HG02870 (cell line): ENCODE measurements around the gene DRG2.

Experiments
- ATAC-seq: cut with Tn5 transposase; IDR thresholded peaks from one replicate; pipeline ENCODE4 v1.9.1; 2021; ENCODE audit warnings: mild to moderate bottlenecking, moderate library complexity; ENCODE audit not compliant: unreplicated experiment

Gene DRG2

DNA sequence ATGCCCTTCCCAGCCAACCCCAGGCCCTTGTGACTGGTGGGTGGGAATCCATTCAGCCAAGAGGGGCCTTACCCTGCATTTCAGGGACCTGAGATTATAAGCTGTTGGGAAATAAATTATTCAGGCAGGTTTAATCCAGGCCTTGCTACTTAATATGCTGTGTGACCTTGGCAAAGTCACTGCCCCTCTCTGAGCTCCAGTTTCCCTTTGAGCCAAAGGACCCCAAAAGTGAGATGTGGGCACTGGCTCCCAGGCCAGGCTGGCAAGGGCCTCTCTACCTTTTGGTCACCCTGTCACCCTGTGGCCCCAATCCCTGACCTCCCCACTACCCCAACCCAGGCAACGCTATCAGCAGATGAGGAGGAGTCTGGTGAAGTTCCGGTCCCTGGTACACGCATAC lies 54.7 kb downstream of the DRG2 start:
- no peak for ATAC-seq

DNA sequence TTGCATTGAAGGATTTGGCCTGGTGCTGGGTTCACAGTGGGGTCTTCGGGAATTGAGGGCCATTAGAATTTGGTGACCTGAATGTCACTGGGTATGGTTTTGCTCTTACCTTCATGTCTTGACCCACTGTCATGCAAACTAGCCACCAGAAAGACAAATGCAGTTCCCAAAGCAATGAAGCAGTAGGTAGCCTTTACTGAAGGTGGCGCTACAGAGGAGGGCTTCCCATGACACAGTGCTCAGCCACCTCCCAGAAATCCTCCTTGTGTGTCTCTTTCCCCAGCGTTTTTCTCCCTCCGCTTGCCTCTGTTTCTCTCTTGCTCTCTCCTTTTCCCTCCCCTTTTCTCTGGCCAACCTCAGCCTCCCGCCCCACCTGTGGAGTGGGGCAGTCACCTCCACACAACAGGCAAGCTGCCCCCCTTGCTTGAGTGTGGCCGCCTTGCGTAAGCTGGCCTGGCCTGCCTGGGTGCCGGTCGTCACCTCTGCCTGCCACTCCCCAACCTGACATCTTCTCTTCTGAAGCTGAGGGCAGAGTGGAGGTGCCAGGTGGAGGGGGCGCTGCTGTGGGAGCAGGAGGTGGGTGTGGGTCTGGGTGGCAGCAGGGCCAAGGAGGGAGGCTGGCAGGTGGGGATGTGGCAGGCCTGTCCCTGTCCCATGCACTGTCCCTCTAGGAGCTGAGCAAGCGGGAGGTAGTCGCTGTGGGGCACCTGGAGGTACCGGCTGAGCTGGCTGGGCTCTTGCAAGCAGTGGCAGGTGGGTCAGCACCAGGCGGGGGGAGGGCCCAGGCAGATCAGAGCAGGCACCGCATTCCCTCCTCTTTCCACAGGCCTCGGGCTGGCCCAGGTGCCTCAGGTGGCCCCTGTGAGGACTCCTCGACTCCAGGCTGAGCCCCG lies 55.5 kb downstream of the DRG2 start:
- ATAC-seq: no peak

DNA sequence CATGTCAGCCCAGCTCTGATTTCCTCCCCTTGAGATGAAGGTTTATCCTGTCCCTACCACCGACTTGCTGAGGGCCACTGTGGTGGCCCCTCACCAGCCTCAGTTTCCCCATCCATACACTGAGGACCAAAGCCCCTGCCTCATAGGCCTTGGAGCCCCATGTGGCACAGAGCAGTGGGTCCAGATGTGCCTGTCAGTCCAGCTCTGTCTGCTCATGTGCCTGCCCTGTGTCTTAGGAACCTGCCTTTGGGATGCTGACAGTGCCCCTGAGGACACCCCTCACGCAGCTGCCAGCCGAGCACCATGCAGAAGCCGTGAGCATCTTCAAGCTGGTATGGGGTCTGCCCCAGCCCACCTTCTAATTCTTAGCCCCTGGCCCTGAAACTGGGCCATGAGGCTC lies 56.5 kb downstream of the DRG2 start:
- no peak for ATAC-seq

DNA sequence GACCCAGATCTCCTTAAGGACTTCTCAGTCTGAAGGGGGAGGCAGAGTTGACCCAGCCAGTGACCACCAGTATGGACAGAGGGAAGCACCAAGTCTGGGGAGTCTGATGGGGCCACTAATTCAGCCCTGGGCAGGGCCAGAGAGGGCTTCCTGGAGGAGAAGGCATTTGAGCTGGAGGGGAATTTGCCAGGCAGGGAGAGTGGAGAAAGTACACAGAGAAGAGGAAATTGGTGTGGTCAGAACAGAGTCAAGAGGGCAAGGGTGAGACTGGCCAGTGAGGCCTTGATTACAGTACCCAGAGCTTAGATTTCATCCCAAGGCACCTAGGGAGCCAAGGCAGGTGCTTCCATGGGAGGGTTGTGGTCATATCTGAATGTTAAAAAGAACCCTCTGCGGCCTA lies 57.1 kb downstream of the DRG2 start:
- no peak for ATAC-seq

DNA sequence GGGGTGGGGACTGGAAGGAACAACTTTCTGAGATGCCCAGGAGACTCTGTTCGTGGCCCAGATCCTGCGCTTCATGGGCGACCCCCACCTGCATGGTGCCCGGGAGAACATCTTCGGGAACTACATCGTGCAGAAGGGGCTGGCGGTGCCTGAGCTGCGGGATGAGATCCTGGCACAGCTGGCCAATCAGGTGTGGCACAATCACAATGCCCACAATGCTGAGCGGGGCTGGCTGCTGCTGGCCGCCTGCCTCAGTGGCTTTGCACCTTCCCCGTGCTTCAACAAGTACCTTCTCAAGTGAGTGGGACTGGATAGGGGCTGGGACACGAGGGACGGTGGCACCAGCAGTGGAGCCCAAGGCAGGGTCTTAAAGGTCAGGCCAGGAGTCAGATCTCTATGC lies 58.1 kb downstream of the DRG2 start:
- ATAC-seq: no peak

DNA sequence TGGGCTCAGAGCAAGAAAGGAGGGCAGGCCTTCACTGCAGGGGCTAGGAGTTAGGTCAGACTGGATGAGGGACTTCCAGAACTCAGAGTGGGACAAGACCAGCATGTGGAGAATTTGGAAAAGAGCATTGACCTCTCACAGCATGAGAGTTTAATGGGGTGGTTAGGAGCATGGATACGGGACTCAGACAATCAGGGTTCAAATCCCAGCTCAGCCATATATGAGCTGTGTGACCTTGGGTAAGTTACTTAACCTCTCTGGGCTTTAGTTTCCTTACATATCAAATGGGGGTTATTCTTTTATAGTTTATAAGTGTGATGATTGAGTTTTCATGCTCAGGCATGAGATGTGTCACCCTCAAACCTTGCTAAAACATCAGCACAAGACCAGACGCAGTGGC lies 58.5 kb downstream of the DRG2 start:
- no peak for ATAC-seq

DNA sequence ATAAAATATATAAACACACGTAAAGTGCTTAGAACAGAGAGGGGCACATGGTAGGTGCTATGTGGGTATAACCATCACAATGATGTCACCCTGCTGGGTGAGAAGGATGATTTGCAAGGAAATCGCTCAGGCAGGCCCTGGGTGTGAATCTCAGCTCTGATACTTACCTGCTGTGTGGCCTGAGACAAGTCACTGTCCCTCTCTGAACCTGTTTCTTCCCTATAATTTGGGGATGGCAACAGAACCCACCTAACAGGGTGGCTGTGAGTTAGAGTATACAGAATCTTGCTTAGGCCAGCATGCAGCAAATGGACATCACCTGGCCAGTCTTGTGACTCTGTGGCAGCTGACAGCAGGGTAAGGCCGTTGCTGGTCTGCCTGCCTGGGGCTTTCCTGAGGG lies 59.2 kb downstream of the DRG2 start:
- ATAC-seq: no peak

DNA sequence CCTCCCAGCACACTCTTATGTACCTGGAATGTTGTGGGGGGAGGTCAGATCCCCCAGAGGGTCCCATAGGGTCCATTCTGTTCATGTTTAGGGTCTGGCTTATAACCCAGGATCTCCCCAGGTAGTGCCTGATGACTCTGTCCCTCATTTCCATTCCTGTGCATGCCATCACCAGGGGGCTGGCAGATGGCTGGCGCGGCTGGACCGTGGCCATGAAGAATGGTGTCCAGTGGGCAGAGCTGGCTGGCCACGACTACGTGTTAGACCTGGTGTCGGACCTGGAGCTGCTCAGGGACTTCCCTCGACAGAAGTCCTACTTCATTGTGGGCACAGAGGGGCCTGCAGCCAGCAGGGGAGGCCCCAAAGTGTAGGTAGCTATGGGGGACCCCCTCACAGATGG lies 60.8 kb downstream of the DRG2 start:
- ATAC-seq: no peak

DNA sequence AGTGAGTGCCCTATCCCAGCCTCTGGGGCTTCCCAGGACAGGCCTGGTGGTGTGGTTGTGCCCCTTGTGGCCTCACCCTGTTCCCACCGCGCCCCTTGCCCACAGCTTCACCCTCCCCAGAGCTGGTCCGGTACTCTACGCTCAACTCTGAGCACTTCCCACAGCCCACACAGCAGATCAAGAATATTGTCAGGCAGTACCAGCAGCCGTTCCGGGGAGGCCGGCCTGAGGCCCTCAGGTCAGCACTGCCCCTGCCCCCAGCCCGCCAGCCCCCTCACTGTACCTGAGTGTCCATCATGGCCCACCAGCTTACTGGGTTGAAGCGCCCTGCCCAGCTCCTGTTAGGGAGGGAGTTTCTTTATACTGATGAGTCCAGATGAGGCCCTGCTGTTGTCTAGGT lies 63.5 kb downstream of the DRG2 start:
- ATAC-seq: no peak

DNA sequence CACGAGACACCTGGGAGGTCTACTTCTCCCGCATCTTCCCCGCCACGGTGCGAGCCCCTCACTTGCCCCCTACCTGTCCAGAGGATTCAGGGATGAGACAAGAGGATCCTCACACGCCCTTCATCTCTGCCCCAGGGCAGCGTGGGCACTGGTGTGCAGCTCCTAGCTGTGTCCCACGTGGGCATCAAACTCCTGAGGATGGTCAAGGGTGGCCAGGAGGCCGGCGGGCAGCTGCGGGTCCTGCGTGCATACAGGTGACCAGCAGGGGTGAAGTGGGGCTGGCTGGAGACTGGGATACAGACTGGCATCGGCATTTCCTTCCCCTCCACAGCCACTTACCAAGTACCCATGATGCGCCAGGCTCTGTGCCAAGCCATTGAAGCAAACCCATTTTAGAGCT lies 67.4 kb downstream of the DRG2 start:
- no peak for ATAC-seq

DNA sequence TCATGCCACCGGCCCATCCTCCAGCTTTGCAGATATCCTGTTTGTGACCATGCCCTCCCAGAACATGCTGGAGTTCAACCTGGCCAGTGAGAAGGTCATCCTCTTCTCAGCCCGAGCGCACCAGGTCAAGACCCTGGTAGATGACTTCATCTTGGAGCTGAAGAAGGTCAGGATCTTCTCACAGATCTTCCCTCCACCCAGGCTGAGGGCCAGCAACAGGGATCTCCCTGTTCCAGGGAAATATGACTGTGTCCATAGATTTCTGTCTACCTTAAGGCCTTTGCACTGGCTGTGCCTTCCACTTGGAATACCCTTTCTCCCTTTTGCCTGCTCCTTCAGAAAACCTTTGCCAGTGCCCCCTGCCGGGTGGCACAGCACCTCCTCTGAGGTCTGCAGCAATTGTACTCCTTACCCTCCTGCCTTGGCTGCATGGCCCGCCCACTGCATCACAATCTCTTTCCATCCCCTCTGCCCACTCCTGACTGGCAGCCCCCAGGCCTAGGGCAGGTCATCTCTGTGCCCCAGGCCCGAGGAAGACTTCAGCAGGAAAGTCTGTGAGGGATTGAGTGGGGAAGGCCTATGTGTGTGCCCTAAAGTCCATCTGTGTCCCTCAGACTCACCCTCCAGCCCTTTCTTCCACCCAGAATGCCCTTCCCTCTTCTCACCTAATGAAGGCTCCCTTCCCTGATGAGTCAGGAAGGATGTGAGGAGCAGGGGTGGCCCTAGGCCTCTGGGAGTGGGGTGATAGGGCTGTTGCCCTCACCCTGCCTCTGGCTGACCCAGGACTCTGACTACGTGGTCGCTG lies 68.6 kb downstream of the DRG2 start:
- ATAC-seq: no peak

DNA sequence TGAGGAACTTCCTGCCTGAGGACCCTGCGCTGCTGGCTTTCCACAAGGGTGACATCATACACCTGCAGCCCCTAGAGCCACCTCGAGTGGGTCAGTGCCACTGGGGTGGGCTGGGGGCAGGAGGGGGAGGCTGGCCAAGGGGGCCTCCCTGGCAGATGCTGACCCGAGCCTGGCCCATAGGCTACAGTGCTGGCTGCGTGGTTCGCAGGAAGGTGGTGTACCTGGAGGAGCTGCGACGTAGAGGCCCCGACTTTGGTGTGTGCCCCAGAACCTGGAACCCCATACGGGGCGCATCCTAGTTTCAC lies 69.2 kb downstream of the DRG2 start:
- ATAC-seq: no peak
